GM12864 (cell line): ENCODE results near the gene CRKL.

Source experiments
- DNase-seq: peaks from one replicate; pipeline ENCODE4 v3.0.0-alpha.2; 2011; ENCODE audit warnings: low read depth
- H3K4me3 ChIP-seq: 2 replicates; pipeline ENCODE4 v1.5.1; 2011; ENCODE audit warnings: mild to moderate bottlenecking, low read depth, low read length, control low read depth
- CTCF ChIP-seq: IDR thresholded peaks from 2 replicates; pipeline ENCODE4 v1.5.1; 2011; ENCODE audit warnings: low read depth, mild to moderate bottlenecking, moderate library complexity, low read length, control low read depth, inconsistent platforms; ENCODE audit errors: missing control alignments

The CRKL gene

GRCh38 chr22:21001601-21002325 is 84.6 kb downstream of the CRKL start, which contains the start of gene THAP7:
TSS of gene THAP7 (minus strand) at chr22:21002118. CDS start at chr22:21001911, 207 bp downstream.
- TF ChIP-seq CTCF = no peak
- peak within 1 kb of the TSS; percentile 80 for H3K4me3 ChIP-seq
- DNase-seq = peak; percentile 89
